Measurements from ENCODE around the gene LPAR1. TPM values are rescaled to one million over a fixed set of nuclear protein-coding genes. Genes with fewer than 3 reads are reported as not detected.

The LPAR1 gene
- total and polyA plus RNA-seq, 9 of the 15 experiments (the other 6 are each of a cell fraction or from before 2014, with no cell fraction given) = 0.13 TPM; not detected in 8

DNA sequence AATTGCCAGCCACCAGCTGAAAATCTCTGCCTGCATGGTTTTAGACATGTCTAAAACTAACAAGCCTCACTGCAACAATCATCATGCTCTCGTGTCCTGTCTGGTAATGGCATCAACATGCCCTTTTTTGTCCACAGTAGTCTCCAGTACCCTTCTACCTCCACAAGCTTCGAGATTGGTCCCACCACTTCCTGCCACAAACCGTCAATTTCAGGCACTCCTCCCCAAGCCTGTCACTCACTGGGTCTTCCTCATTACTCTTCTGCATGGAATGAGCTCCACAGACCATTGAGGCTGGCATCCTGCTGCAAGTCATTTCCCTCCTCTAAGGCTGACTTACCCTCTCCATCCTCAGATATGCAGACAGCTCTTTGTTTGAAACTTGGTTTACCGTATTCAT lies 9.0 kb downstream of the LPAR1 start (continued):
- TF ChIP-seq NFYB (IDR thresholded peaks at IDR 0.05; ENCODE audit: extremely low read depth, insufficient read length) = no peak
- TF ChIP-seq CHCHD3 (CRISPR knock-in tag; IDR thresholded peaks at IDR 0.05) = no peak
- TF ChIP-seq ZNF12 (CRISPR knock-in tag; IDR thresholded peaks at IDR 0.05) = no peak
- no peak for TF ChIP-seq CHD1 (IDR thresholded peaks at IDR 0.05; ENCODE audit: low read length)
- TF ChIP-seq THRB (CRISPR knock-in tag; conservative IDR thresholded peaks at IDR 0.05) = no peak
- TF ChIP-seq KLF16 (IDR thresholded peaks at IDR 0.05) = no peak
- TF ChIP-seq ZNF165 (CRISPR knock-in tag; IDR thresholded peaks at IDR 0.05; ENCODE audit: borderline replicate concordance) = no peak

DNA sequence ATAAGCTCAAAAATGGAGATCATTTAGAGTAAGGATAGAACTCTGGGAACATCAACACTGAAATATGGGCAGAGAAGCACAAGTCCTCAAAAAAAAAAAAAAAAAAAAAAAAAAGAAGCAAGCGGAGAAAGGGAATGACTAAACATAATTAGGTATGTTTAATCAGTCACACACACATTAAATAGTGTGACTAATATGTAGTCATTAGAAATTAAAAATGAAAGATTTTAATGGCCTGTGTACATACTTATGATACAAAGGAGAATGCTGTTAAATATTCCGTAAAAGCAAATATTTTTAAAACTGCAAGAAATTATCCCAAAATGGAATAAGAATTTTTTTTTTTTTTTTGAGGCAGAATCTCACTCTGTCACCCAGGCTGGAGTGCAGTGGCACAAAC lies 10.5 kb downstream of the LPAR1 start:
- Histone ChIP-seq H3K9ac (ENCODE audit: insufficient read depth in 1 of 2, low read depth in 2 of 2, low read length in 2 of 2) (no peak overlapping the region), H3K4me2 (ENCODE audit: insufficient read depth, low read length) (no peak overlapping the region), H3K27ac (ENCODE audit: extremely low read depth, low read depth, low read length) (no peak overlapping the region), H3K27me3 (ENCODE audit: control insufficient read depth in 2 of 2, insufficient read depth in 2 of 2, low read length in 2 of 2) (no peaks in the 10 kb centered on the region), H3K36me3 (ENCODE audit: control insufficient read depth, insufficient read depth, low read length) (no peaks in the 10 kb centered on the region), H2AFZ (ENCODE audit: low read depth, low read length) (no peak overlapping the region), H3K9me3 (replicated peaks; ENCODE audit: control insufficient read depth, insufficient read depth, low read depth, low read length) (no peaks in the 10 kb centered on the region; the same call in 1 of the 2 replicates), H4K20me1 (replicated peaks; ENCODE audit: control insufficient read depth, insufficient read depth, low read length) (no peaks in the 10 kb centered on the region), H3K79me2 (ENCODE audit: control insufficient read depth, insufficient read depth, low read length) (no peaks in the 10 kb centered on the region), H3K4me3 (no peak overlapping the region), H3K9me1 (ENCODE audit: control insufficient read depth, insufficient read depth, low read length) (no peaks in the 10 kb centered on the region), H3K4me1 (replicated peaks in 1 of 2; ENCODE audit: control insufficient read depth in 2 of 2, insufficient read depth in 2 of 2, low read length in 2 of 2) (no peaks in the 10 kb centered on the region)
- FAIRE-seq (no peak), DNase-seq (ENCODE audit: extremely low read depth in 1 of 4, low spot score in 3 of 4) (no peak), ATAC-seq (no peak)
- ChIA-PET CTCF (ENCODE audit: low intra/inter-chr PET ratio) (no interaction called here), POLR2A (no interaction called here)
- in situ Hi-C loops (cut with MboI) (no loop called here), intact Hi-C loops (cut with micrococcal nuclease) (no loop called here)
- no TSS peak for BruUV-seq (replicated peaks)
- WGBS (ENCODE audit: insufficient coverage, low coverage, missing lambda C conversion rate) = 0% methylated on average over 1 of the region's 2 CpGs
- TF ChIP-seq ARID2 (IDR thresholded peaks at IDR 0.05) (no peak), MXI1 (IDR thresholded peaks at IDR 0.05; ENCODE audit: low read depth, low read length) (no peak), SMARCB1 (IDR thresholded peaks at IDR 0.05; ENCODE audit: insufficient read length, low read depth) (no peak), IFI16 (CRISPR knock-in tag; IDR thresholded peaks at IDR 0.05) (no peak), ZNF551 (CRISPR knock-in tag; IDR thresholded peaks at IDR 0.05) (no peak), ZNF785 (CRISPR knock-in tag; IDR thresholded peaks at IDR 0.05) (no peak), CBX1 (IDR thresholded peaks at IDR 0.05; ENCODE audit: low read depth) (no peak), NFRKB (IDR thresholded peaks at IDR 0.05; ENCODE audit: low read depth) (no peak), ZNF766 (CRISPR knock-in tag; conservative IDR thresholded peaks at IDR 0.05) (no peak), SMARCC2 (IDR thresholded peaks at IDR 0.05; ENCODE audit: low read depth) (no peak), NFE2 (IDR thresholded peaks at IDR 0.05; ENCODE audit: low read depth) (no peak), FOXP1 (CRISPR knock-in tag; IDR thresholded peaks at IDR 0.05) (no peak), ZNF57 (CRISPR knock-in tag; IDR thresholded peaks at IDR 0.05) (no peak), DIDO1 (tag; IDR thresholded peaks at IDR 0.05; ENCODE audit: low read depth) (no peak)

Measured in K562 (cell line).